SH-SY5Y (cell line): ENCODE data around the gene HPN.

Source experiments
- GATA2 ChIP-seq: IDR thresholded peaks from 2 replicates; pipeline ENCODE4 v1.6.1; 2011; ENCODE audit warnings: mild to moderate bottlenecking, low read depth, low read length
- GATA3 ChIP-seq: IDR thresholded peaks from 2 replicates; pipeline ENCODE4 v1.6.1; 2011; ENCODE audit warnings: low read depth, mild to moderate bottlenecking, low read length, moderate library complexity

DNA sequence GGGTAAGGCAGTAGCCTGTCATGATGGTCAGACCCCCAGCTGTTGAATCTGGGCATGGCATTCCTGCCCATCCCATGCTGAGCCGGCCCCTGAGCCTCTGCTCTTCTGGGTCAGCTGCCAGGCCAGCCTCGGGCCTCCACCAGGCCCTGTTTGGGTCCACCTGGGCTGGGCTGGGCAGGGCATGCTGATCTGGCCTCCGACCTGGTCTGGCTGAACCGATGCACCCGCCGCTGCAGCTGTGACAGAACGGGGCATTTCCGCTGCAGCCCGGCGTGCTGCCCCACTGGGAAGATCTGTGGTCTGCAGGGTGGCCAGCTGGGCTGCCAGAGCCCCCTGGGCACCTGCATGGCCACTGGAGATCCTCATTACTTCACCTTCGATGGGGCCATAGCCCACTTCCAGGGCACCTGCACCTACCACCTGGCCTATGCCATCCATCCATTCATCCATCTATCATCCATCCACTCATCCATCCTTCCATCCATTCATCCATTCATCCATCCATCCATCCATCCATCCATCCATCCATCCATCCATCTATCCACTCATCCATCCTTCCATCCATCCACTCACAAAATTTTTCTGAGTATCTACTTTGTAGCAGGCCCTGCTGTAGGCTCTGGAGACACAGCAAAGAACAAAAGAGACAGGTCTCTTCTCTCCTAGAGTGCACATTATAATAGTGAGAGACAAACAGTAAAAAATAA, 52.6 kb downstream of the HPN start:
- TF ChIP-seq GATA3 (no peak), GATA2 (0 out of 2 replicates have a peak, but pooled peaks have one; percentile 2)
